ENCODE data around the gene LHB.
"Not testable (repeated sequence)": the region's sequence is repeated elsewhere in the genome, so short reads cannot be mapped to it uniquely, and the experiment has no call there.

The LHB gene

DNA sequence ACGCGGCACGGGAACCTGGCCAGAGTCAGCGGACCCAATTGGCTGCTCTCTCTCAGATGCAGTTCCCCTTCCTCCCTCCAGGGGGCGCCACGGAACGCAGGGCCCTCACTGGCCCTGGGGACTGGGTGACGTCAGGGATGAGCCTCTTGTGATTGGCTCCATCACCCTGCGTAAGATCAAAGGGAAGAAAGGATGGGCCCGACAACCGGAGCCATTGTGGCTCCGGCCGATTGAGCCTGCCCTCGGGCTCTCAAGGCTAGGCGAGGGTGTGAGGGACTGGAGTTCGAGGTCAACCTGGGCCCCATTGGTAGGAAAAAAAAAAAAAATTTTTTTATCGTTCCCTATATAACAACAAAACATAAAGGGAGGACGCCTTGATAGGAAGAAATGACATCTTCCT is 19.9 kb upstream of the LHB start, which contains the start of gene CGB1:
Gene CGB1 (minus strand): TSS at position 81 of the 400 bp plus-strand sequence. CDS start 184 bp downstream, outside the sequence.
- DNase-seq, result not testable (repeated sequence)

DNA sequence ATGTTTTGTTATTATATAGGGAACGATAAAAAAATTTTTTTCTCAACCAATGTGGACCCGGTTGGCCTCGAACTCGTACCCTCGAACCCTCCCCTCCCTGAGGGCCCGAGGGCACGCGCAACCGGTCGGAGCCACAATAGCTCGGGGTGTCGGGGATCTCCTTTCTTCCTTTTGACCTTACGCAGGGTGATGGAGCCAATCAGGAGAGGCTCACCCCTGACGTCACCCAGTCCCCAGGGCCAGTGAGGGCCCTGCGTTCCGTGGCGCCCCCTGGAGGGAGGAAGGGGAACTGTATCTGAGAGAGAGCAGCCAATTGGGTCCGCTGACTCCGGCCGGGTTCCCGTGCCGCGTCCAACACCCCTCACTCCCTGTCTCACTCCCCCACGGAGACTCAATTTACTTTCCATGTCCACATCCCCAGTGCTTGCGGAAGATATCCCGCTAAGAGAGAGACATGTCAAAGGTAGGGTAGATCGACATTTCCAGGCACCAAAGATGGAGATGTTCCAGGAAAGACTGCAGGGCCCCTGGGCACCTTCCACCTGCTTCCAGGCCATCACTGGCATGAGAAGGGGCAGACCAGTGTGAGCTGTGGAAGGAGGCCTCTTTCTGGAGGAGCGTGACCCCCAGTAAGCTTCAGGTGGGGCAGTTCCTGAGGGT is 14.9 kb upstream of the LHB start, which contains the start of gene CGB2:
Gene CGB2 (plus strand): TSS at position 249 of the 660 bp plus-strand sequence. CDS start 206 bp downstream, at position 455.
- DNase-seq, result not testable (repeated sequence)

DNA sequence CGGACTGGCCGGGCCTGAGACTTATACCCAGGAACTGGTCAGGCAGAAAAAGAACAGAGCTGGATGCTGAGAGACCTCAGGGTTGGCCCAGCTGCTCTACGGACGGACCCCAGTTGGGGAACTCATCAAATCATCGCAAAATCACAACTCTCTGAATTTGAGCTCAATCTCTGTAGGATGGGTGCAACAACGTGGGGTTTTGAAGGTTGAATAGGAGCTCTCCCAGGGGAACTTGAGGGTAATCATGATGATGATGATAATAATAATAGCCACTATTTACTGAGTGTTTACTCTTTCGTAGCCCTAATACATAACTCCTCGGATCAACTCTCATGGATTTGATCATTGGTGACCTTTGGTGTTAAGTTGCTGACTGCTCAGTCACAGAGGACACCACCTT is 13.4 kb upstream of the LHB start:
- DNase-seq, result not testable (repeated sequence)

GRCh38 chr19:49029749-49030148 is 12.9 kb upstream of the LHB start:
- not testable (repeated sequence) for DNase-seq

DNA sequence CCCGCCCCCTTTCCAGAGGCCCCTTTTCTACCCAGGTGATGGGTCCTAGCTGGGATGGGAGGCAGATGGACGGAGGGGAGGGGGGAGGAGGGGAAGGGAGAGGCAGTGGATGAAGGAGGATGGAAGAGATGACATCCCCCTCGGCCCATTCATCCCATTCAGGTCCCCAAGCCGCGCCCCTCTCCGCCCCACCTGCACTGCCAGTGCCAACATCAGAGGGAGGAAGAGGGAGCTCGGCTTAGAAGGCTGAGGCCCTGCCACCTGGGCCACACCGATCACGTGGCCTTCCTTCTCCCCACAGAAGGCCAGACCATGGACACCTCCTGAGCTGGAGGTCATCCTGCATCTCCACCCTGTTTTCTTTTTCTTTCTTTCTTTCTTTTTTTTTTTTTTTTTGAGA is 11.8 kb upstream of the LHB start:
- not testable (repeated sequence) for DNase-seq

DNA sequence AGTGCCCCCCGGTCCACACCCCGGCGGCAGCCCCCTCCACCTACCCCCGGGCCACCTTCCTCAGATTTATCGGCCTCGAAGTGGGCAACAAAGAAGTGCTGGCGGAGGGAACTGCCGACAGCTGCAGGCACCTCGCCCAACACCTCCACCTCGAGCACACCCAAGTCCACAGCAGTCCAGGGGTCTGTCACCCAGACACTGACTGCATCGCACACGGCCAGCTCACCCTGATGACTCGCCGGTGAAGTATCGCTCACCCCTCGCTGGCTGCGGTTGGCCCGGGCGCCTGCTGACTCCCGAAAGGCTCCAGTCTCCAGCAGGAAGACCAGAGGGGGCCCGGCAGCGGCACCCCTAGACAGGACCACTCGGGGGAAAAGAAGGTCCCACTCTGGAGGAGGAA is 8.7 kb upstream of the LHB start:
- DNase-seq, result not testable (repeated sequence)

GRCh38 chr19:49025088-49025487 is 8.2 kb upstream of the LHB start:
- DNase-seq, result not testable (repeated sequence)

DNA sequence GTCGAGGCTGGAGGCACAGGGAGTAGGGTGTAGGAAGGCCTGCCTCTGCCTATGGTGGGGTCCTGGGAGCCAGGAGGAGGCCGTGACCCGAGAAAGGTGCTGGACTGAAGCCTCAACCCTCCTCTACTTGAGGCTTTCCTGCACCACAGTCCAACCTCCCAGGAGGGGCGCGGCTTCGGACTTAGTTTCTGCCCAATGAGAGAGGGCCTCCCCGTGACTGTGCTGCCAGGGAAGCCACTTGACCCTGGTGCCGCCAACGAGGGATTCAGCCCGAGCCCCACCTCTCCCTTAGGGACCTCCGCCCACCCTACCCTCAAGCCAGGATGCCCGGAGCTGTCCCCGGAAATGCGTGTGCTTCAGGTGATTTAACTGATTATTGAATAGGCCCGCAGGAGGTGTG is 7.3 kb upstream of the LHB start, which contains the start of gene CGB3:
Gene CGB3 (minus strand): TSS at position 101 of the 400 bp plus-strand sequence. CDS start 362 bp downstream, outside the sequence.
- not testable (repeated sequence) for DNase-seq

DNA sequence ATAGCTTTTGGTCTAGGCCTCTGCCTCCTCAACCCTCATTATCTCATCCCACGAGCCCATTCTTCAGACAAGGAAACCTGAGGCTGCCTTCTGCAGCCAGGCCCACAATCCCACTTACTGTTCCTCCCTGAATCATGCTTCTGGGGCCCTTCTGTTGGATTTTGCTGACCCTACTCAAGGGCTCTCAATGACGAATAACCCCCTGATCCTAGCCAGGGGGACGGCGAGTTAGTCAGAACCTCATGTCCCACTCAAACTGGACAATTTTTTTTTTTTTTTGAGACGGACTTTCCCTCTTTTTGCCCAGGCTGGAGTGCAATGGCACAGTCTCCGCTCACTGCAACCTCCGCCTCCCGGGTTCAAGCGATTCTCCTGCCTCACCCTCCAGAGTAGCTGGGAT is 5.2 kb upstream of the LHB start:
- no peak for DNase-seq

DNA sequence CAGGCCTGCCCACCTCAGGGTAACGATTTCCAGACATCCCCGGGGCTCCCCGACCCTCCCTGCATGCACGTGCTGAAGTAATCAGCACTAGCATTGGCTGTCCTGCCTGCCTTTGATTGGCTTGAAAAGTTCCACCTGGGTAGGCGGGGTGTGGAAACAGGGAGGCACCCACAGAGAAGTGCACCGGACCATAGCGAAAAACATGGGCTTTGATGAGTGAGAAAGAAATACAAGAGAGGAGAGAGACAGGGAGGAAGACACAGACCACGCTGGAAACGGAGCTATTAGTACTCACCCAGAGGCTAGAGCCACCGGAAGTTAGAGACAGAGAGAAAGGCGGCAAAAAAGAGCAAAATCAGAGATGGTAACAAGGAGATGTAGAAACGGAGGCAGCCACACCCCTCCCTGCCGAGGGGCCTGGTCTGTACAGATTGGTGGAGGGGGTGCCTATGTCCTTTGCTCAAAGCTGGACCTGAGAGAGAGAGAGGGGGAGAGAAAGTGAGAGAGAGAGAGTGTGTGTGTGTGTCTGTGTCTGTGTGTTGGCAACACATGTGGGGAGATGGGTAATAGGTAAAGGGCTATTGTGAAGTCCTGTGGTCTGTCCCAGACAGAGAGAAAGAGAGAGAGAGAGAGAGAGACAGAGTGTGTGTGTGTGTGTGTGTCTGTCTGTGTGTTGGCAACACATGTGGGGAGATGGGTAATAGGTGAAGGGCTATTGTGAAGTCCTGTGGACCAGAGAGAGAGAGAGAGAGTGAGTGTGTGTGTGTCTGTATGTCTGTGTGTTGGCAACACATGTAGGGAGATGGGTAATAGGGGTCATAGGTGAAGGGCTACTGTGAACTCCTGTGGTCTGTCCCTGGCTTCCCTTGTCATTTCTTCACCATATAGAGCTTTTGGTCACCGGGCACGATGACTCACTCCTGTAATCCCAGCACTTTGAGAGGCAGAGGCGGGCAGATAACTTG is 4.3 kb upstream of the LHB start:
- peak; percentile 56 for DNase-seq

DNA sequence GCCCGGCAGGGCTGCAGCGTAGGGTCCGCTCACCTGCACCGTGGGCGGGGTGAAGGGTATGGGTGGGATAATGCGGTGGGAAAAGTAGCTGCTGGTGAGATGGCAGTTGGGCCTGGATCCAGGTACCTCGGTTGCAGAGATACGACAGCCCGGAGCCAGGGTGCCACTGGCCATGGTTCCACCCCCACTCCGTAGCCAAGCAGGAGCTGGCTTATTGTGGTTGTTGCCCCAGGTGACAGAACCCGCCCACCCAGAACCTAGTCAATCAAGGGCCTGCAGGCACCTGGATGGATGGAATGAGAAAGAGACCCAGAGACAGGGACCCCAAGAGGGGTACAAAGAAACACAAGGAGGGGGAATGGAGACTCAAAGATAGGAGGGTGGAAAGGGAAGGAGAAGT is 3.5 kb upstream of the LHB start:
- DNase-seq, result peak; percentile 59

GRCh38 chr19:49019242-49019932 is 2.5 kb upstream of the LHB start:
- peak; percentile 79 for DNase-seq

DNA sequence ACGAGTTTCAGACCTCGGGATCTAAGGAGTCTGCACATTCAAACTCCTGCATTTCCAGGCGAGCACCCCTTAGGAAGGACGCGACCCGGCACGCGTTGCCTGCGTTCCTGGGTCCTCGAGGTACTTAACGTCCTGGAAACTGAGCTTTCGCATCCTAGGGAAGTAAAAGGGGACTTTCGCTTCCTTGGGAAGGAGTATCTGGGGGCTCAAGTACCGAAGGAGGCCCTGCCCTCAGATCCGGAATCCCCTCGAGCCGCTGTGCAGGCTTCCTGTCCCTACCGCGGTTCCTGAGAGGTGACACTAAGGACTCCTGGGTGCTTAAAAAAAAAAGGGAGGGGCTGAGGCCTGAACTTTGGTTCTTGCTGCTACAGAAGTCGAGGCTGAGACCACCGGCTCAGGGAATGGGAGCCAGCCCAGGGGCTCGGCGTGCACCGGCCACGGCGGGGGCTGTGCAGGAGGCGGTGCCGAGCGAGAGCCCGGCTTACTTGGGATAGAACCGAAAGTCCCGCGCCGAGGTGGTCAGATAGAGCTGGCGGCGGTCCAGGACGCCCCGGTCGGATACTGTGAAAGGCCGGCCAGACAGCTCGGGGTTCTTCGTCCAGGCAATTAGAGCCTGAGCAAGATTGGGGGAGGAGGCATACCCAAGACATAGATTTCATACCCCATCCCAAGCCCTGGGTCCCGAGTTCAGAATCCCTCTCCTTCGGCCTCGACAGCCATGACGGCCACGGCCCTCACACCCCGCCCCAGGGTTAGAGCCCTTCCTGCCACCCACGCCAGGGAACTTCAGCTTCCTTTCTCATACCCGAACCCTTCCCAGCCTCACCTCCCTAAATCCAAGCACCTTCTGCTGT is 1.7 kb upstream of the LHB start:
- peak; percentile 51 for DNase-seq

DNA sequence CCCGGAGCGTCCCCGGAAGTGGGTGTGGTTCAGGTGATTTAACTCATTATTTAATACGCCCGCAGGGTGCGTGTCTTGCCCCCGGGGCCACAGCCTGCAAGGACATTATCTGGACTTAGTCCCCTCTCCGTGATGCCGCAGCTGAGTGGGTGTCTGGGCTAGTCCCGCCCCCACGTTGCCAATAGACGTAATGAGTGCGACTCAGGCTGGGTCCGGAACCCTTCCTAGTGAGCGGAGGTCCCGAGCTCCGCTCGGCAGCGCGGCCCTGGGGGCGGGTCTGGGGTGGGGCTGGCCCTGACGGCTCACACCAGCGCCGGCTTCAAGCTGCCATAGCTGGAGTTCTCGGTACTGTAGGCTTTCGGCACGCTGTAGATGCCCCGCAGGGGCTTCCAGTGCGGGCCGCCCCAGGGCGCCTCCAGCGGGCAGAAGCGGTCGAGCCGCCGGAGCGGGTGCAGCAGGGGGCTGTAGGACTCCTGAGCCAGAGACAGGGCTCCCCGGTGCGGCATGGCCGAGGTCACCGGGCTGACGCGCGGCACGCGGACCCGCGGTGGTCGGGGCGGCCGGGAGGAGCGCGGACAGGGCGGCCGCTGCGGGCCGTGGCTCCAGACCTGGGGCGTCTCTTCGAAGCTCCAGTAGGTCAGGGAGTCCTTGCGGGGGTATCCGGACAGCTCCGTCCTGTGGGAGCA is 918 bp upstream of the LHB start:
- DNase-seq, result peak; percentile 89

GRCh38 chr19:49016067-49016839 is 638 bp downstream of the LHB start:
- peak; percentile 14 for DNase-seq

DNA sequence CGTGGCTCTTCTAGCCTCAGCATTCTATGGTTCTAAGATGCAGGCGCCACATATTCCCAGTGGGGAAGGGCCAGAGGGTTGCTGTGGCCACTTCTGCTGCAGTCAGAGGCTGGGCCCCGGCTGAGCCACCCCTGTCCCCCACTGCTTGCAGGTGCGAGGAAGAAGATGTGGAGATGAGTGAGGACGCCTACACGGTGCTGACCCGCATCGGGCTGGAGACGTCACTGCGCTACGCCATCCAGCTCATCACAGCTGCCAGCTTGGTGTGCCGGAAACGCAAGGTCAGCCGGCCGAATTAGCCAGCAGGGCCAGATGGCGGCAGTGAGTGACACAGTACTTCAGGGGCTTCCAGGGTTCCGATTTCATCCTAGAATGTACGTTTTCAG is 2.0 kb downstream of the LHB start:
- peak; percentile 48 for DNase-seq

DNA sequence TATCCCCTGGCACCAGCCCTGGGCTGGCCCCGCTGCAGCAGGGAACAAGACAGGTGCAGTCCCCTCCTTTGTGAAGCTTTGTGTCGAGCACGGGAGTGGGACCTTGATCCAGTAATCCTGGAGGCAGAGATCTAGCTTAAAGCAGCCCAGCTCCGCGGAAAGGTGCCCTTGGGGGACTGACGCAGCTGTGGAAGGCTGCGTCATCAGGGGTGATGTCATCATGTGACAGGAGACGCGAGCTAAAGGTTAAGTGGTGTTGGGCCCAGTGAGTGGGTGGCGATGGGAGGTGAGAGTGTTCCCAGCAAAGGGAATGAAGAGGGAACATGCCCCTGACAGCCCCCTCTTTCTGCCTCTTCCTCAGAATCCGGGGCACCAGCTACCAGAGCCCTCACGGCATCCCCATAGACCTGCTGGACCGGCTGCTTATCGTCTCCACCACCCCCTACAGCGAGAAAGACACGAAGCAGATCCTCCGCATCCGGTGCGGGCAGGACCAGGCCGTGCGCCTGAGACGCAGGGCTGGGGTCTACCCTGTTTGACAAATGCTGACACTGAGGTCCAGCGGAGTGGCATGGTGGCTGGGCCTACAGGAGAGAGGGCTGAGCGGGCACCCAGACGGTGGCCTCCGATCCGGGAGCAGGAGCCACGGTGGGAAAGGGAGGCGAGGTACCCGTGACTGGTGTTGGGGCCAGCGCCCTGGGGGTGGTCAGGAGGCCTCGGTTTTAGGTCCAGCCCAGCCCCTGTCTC is 2.6 kb downstream of the LHB start:
- DNase-seq, result peak; percentile 61

DNA sequence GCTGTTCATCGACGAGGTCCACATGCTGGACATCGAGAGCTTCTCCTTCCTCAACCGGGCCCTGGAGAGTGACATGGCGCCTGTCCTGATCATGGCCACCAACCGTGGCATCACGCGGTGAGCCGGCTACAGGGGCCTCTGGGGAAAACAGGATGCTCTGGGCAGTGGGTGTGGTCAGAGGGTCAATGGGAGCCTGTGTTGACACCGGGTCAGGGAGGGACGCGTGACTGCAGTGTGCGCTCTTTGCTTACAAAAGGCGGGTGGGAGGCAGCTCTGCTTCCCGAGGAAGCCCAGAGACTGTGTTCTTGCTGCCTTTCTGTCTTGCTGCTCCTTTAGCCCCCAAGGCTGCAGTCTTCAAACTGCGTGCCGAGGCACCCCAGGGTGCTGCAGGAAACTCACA is 5.7 kb downstream of the LHB start:
- DNase-seq, result no peak

- no peak for DNase-seq
Measured at GRCh38 chr19:49010453-49010852, 6.4 kb downstream of the LHB start.

- no peak for DNase-seq
Measured at GRCh38 chr19:49009828-49010227, 7.1 kb downstream of the LHB start.

All from islet precursor cell (in vitro differentiated cells).